ENCODE results near the gene RNF133.

DNA sequence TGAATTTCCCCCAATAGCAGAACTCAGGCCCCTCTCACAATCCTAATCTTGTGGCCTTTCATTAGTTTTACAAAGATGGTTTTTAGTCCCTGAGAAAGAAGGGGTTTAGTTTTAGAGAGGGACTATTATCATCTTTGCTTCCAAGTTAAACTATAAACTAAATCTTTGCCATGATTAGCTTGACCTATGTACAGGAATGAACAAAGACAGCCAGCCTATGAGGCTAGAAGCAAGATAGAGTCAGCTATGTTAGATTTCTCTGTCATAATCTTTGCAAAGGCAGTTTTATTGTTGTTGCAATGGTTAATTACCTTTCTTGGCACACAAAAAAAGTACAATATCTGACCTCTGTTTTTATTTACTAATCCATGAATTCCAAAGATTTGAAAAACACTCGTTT lies 19.1 kb downstream of the RNF133 start:
- TF ChIP-seq POLR2A (IDR thresholded peaks at IDR 0.05; ENCODE audit: low read depth, low read length) (no peak), TCF7 (IDR thresholded peaks at IDR 0.05; ENCODE audit: borderline replicate concordance) (no peak), MYC (IDR thresholded peaks at IDR 0.05; ENCODE audit: insufficient read depth, insufficient read length, insufficient replicate concordance, low read length, severe bottlenecking) (no peak), MXI1 (IDR thresholded peaks at IDR 0.05; ENCODE audit: low read depth, low read length) (no peak), NR2C2 (IDR thresholded peaks at IDR 0.05; ENCODE audit: borderline replicate concordance, control insufficient read depth, insufficient read length, low read depth) (no peak)
- TF ChIP-seq, protein P1, sequence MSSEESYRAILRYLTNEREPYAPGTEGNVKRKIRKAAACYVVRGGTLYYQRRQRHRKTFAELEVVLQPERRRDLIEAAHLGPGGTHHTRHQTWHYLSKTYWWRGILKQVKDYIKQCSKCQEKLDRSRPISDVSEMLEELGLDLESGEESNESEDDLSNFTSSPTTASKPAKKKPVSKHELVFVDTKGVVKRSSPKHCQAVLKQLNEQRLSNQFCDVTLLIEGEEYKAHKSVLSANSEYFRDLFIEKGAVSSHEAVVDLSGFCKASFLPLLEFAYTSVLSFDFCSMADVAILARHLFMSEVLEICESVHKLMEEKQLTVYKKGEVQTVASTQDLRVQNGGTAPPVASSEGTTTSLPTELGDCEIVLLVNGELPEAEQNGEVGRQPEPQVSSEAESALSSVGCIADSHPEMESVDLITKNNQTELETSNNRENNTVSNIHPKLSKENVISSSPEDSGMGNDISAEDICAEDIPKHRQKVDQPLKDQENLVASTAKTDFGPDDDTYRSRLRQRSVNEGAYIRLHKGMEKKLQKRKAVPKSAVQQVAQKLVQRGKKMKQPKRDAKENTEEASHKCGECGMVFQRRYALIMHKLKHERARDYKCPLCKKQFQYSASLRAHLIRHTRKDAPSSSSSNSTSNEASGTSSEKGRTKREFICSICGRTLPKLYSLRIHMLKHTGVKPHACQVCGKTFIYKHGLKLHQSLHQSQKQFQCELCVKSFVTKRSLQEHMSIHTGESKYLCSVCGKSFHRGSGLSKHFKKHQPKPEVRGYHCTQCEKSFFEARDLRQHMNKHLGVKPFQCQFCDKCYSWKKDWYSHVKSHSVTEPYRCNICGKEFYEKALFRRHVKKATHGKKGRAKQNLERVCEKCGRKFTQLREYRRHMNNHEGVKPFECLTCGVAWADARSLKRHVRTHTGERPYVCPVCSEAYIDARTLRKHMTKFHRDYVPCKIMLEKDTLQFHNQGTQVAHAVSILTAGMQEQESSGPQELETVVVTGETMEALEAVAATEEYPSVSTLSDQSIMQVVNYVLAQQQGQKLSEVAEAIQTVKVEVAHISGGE (CRISPR knock-in tag; IDR thresholded peaks at IDR 0.05): no peak
- TF ChIP-seq, protein P2, sequence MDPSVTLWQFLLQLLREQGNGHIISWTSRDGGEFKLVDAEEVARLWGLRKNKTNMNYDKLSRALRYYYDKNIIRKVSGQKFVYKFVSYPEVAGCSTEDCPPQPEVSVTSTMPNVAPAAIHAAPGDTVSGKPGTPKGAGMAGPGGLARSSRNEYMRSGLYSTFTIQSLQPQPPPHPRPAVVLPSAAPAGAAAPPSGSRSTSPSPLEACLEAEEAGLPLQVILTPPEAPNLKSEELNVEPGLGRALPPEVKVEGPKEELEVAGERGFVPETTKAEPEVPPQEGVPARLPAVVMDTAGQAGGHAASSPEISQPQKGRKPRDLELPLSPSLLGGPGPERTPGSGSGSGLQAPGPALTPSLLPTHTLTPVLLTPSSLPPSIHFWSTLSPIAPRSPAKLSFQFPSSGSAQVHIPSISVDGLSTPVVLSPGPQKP (IDR thresholded peaks at IDR 0.05; ENCODE audit: low read depth, low read length): no peak
- TF ChIP-seq, protein P3, sequence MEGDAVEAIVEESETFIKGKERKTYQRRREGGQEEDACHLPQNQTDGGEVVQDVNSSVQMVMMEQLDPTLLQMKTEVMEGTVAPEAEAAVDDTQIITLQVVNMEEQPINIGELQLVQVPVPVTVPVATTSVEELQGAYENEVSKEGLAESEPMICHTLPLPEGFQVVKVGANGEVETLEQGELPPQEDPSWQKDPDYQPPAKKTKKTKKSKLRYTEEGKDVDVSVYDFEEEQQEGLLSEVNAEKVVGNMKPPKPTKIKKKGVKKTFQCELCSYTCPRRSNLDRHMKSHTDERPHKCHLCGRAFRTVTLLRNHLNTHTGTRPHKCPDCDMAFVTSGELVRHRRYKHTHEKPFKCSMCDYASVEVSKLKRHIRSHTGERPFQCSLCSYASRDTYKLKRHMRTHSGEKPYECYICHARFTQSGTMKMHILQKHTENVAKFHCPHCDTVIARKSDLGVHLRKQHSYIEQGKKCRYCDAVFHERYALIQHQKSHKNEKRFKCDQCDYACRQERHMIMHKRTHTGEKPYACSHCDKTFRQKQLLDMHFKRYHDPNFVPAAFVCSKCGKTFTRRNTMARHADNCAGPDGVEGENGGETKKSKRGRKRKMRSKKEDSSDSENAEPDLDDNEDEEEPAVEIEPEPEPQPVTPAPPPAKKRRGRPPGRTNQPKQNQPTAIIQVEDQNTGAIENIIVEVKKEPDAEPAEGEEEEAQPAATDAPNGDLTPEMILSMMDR (IDR thresholded peaks at IDR 0.05 in 2 of 3, conservative IDR thresholded peaks at IDR 0.05 in 1 of 3; ENCODE audit: control insufficient read depth in 2 of 3, extremely low read depth in 1 of 3, insufficient read depth in 1 of 3, low read depth in 3 of 3, low read length in 3 of 3): no peak
